ENCODE results near the gene SLC6A7.
A peak's percentile ranks its signal among the peaks of the same experiment; 100 is the strongest.

The SLC6A7 gene

DNA sequence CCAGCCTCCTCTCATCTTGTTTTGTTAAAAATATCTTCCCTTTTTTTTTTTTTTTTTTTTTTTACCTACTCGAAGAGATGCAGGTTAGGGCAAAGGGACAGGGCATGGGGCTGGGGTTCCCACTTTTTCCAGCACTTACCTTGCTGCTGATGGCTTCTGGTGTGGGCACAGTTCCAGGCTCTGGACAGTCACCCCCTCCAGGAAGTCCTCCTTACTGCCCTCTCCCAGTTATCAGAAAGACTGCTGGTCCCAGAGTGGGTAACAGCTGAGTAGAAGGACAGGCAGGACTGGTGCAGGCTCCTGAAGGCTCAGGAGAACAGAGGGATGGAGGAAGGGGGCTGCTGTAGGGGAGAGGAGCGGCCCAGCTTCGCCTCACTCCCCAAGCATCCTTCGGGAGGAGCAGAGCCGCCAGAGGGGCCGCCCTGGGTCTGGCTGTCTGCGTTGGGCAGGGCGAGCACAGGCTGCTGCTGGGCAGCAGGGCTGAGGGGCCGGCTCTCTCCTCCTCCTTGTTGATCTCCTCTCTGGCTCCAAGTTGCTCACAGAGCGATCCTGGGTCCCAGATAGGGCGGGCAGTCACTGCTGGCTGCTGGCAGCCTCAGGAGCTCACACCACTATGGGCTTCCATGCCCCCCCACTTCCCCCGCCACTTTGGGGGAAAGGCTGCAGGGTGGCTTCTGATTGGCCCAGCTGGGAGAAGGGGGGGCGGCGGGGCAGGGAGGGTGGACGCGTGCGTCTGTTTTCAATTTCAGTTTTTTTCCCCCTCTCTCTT lies 34.4 kb upstream of the SLC6A7 start, which contains the start of gene PDGFRB:
PDGFRB (minus strand) TSS at position 588 of the 769 bp plus-strand sequence. CDS start 18,798 bp downstream, outside the sequence.
- DNase-seq (ENCODE audit: low read depth in 2 of 2) = peak; percentile 28 to 33

DNA sequence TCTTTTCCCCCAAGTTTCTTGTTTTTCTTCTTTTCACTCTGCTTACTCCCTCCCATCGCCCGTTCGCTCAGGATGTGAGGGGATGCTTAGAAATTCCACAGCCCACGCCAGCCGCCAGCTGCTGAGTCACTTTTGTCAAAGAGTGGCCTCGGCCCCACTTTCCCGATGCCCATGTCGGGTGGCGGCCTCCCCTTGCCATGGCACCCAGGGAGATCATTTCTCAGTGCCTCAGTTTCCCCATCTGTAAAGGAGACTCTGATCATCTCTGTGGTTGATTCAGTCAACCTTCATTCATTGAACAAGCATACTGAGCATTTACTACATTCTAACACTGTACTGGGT lies 33.9 kb upstream of the SLC6A7 start:
- no peak for DNase-seq (ENCODE audit: low read depth in 2 of 2)

DNA sequence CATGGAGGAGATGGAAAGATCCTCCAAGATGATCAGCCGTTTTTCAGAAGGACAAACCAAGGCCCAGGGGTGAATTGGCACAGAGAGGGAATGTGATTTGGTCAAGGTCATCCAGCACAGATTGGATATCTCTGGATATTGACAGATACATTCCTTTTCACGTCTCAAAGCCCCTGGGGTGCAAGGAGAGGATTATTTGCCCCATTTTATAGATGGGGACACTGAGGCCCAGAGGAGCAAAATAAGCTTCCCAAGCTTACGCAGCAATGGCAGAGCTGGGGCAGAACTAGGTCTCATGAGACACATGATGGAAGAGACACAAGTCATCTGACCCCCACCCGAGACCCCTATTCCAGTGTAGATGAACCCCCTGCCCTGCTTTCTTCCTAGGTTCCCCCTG lies 33.3 kb upstream of the SLC6A7 start:
- no peak for DNase-seq (ENCODE audit: low read depth in 2 of 2)

DNA sequence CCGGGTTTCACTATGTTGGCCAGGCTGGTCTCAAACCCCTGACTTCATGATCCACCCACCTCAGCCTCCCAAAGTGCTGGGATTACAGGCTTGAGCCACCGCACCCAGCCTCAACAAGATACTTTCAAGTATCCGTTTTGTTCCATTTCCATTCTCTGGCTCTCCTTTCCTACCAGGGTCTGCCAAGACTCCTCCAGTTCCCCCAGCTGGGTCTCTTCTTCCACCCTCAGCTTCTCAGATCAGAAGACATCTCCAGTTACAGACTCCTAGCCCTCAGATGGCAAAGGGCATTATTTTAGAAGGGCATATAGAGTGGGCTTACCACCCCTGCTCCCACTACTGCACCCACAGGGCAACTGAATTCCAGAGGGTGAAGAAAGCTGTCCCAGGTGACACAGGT lies 32.7 kb upstream of the SLC6A7 start:
- no peak for DNase-seq (ENCODE audit: low read depth in 2 of 2)

DNA sequence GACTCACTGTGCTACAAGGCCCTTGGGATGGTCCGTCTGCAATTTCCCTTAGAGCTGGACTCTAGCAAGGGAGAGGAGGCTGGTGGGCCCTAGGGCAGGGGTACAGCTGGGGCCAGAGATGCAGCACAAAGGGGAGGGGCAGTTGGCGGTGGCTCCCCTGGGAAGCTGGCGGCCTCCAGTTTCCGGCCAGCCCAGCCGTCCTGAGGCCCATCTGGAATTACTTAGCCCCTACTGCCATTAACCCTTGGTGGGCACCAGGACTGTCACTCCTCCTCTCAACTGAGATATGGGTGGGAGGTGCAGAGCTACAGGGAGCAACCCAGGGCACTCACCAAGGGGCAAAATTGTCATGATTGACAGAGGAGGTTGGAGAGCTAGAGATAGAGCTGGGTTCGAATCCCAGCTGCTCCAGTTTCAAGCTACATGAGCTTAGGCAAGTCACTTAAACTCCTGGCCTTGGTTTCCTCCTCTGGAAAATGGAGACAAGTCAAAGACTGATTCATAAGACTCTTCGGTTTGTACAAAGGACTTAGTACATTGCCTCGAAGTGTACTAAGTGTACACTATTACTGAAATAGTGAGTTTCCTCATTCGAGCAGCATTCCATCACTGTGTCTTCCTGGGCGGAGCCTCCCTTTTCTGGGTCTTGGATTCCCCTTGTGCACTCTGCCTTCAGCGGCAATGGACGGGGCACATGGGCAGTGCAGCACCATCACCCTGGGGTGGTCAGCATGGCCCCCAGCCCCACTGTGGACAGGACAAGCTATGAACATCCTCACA lies 31.5 kb upstream of the SLC6A7 start:
- no peak for DNase-seq (ENCODE audit: low read depth in 2 of 2)

DNA sequence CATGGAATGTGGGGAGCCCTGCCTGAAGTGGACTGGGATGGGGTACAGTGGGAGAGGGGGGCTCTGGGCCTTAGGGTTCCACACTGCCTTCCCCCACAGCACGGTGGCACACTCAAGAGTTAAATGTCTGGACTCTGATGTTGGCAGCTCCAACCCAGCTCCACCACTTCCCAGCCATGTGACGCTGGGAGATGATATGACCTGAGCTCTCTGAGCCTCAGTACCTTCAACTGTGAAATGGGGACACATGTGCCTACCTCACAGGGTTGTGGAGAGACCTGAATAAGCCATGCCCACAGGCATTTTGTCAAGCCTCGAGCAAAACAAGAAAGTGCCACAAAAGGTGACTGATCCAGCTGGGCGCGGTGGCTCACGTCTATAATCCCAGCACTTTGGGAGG lies 30.8 kb upstream of the SLC6A7 start:
- DNase-seq (ENCODE audit: low read depth in 2 of 2) = no peak

DNA sequence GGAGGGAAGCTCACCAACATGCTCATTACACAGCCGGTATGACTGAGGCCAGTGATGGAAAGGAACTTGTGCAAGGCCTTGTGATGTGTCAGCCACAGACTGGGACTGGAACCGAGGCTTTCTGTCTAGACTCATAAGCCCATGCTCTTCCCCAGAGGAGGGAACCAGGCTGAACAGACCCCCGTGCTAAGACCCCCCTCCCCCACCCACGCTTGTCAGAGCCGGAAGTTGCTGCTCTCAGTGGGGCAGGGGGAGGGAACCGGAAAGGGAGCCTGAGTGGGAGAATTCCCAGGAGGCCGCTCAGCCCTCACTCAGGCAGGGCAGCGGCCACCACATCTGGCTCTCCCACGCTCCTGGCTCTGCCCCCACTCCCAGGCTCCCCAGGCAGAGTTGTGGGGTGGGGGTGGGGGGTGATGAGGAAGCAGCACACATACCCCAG lies 30.1 kb upstream of the SLC6A7 start:
- no peak for DNase-seq (ENCODE audit: low read depth in 2 of 2)

DNA sequence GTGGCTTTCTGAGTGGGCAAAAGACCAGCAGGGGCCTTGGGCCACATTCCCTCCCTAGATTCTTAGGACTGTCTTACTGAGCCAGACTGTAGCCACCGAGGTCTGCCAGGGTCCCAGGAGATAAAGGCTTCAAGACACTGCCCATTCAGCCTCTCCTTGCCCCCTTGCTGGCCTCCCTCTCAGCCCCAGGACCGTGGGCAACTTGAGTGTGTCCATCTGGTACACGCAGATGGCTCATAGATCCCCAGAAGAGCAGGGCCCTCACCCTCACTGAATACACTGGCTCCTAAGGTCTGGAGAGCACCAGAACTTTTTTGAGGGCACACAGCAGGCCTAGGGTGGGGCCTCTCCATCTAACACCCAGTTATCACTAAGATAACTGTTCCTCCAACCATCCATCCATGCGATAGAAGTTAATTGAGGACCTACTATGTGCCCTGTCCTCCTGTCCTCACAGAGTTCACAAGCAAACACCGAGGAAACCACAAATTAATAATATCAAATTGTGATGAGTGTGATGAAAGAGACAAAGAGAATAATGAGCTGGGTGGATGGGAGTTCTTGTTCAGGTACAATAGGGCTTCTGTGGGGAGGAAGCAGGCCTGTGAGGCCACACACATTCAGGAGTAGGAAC lies 29.3 kb upstream of the SLC6A7 start:
- no peak for DNase-seq (ENCODE audit: low read depth in 2 of 2)

DNA sequence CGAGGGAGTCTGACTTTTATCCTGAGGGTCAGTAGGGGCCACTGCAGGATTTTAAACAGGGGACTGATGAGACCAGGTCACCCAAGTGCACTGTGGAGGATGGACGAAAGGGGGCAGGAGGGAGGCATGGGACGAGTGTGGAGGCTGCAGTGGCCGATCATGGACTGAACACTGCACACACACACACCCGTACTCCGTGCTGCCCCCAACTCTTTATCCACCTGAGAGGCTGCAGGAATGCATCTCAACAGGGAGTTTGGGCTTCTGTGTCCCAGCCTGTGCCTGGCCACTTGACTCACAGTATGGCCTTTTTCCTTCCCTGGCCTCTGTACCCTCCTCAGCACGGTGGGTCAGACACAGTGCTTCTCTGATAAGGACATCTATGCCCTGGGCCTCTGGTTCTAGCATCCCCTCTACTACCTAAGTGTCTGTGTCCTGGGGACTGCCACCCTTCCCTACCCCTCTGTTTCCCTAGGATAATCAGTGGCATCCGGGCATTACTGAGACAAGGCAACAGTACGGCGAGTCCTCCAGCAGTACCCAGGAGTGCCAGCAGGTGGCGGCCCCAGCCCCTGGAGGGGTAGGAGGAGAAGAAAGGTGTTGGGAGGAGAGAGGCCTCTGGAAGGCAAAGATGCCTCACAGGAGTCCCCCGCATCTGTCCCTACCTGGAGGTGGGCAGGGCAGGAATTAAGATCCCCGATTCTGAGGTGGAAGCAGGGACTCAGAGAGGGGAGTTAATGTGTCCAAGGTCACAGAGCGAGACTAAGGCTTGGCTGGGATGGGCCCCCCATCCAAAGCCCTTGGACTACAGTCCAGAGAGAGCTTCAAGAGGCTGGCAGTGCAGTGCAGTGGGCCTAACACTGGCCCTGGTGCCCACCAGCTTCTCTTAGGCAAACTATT lies 28.4 kb upstream of the SLC6A7 start:
- DNase-seq (ENCODE audit: low read depth in 2 of 2) = peak; percentile 72 to 79

DNA sequence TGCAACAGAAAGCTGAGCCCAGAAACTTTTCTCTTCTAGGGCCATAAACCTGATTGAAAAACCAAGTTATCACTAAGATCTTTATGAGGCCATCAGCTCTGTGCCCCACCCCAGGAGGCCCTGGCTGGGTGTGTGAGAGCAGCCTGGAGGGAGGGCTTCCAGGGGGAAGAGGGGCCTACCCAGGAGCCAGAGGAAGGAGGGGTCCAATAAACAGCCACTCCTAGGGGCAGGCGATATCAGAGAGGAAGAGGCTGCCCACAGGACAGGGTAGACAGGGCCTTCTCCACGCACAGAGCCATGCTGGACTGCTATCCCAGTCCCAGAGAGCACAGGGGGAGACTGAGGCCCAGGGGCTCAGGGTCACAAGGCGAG lies 27.7 kb upstream of the SLC6A7 start:
- no peak for DNase-seq (ENCODE audit: low read depth in 2 of 2)

DNA sequence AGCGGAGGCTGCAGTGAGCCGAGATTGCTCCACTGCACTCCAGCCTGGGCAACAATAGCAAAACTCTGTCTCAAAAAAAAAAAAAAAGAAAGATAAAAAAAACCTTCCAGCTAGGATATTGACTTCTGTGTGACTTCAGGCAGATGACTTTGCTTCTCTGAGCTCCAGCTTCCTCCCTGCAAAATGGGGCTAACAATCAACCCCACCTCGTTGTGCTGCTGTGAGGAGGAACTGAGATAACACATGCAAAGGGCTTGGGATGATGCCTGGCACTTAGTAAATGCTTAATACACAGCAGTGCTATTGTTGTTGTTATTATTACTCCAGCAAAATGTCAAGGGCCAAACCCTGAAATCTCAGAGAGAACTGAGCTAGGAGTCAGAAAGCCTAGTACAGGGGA lies 26.8 kb upstream of the SLC6A7 start:
- DNase-seq (ENCODE audit: low read depth in 2 of 2) = no peak

DNA sequence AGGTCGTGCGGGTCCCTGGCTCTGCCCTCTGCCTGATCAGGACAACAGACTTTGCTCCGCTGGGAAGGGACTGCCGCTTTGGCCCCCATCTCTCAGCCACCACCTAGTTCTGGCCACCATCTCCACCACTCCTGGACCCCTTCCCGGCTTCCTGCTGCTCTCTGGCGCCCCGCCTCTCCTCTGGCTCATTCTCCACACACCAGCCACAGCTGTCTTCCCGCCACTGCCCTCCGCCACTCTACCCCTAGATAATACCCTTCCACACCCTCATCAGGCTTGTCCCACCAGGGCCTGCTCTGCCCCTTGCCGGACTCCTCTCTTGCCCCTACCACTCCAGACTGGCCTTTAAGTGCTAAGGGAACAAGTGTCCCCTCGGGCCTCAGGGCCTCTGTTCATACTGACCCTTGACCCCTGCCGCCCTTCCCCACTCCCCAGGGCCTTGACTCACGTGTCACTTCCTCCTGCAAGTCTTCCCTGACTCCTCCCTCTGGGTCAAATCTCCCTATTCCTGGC lies 26.3 kb upstream of the SLC6A7 start:
- DNase-seq (ENCODE audit: low read depth in 2 of 2) = no peak

DNA sequence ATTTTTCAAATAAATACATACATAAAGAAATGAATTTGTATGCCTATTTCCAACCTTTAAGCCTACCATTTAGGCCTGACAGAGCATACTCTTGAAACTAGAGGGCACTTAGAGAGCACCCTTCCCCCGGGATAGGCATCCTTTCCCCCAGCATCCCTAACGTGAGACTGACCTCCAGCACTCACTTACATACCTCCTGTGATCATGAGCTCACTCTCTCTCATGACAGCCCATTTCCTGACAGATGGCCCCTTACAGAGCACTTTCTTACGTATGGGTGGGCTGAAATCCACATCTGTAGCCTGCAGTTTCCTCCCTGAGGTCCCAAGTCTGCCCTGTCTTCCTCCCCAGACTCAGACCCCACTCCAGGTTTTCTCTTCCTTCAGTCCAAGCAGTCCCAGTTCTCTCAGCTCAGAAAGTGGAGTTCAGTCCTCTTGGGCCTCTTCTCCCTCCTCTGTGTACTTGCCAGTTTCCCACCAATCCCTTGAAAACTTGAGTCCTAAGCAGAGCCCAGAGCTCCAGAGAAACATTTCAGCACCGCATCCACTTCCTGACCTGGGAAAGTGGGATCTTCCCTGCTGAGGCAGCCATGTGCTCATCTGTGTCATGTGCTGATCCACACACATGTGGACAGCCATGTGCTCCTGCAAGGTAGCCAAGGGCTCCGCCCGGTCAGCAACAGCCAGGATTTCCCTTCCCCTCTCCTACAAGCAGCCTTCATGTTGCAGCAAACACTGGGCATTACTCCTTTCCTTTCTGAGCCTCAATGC lies 25.5 kb upstream of the SLC6A7 start:
- DNase-seq (ENCODE audit: low read depth in 2 of 2) = no peak

DNA sequence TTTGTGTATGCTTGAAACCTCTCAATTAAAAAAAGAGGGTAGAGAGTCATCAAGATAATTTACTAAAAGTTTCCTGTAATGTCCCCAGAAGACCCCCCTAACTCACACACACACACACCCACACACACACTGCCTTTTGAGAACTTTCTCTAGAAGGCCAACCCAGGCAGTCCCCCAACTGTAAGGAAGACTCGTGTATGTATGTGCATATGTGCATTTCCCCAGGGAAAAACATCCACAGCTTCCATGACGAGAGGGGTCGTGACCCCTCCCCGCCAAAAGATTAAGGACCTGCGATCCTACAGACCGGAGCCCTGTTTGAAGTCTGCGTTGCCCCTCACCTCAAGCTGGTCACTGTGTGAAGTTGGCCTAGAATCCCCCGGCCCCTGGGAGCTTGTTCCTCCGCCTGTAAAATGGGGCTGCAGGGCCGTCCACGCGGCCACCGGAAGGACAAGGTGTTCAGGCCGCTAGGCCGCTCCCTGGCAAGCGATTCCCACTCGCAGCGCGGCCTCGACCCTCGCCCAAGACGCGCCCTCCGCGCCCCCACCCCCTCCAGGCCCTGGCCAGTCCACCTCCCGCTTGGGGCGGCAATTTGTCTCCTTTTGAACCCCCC lies 23.7 kb upstream of the SLC6A7 start:
- DNase-seq (ENCODE audit: low read depth in 2 of 2) = no peak

DNA sequence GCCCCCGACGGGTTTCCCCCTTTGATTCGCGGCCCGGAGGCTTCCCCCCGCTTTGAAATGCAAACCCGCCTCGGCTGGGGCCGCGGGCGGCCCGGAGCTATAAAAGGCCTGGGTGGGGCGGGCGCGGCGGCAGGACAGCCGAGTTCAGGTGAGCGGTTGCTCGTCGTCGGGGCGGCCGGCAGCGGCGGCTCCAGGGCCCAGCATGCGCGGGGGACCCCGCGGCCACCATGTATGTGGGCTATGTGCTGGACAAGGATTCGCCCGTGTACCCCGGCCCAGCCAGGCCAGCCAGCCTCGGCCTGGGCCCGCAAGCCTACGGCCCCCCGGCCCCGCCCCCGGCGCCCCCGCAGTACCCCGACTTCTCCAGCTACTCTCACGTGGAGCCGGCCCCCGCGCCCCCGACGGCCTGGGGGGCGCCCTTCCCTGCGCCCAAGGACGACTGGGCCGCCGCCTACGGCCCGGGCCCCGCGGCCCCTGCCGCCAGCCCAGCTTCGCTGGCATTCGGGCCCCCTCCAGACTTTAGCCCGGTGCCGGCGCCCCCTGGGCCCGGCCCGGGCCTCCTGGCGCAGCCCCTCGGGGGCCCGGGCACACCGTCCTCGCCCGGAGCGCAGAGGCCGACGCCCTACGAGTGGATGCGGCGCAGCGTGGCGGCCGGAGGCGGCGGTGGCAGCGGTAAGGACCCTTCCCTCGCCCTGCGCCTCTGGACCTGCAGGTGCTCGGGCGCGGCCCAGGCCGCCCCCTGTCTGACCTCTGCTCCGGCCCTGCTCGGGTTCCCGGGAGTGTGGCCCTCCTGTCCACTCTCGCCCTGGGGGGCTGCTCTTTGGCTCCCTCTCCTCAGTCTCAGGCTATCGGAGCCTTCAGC lies 23.0 kb upstream of the SLC6A7 start, which contains the start of gene CDX1:
CDX1 (plus strand) TSS at position 129 of the 862 bp plus-strand sequence; CDS start at position 228, 99 bp downstream.
- DNase-seq (ENCODE audit: low read depth in 2 of 2) = no peak

DNA sequence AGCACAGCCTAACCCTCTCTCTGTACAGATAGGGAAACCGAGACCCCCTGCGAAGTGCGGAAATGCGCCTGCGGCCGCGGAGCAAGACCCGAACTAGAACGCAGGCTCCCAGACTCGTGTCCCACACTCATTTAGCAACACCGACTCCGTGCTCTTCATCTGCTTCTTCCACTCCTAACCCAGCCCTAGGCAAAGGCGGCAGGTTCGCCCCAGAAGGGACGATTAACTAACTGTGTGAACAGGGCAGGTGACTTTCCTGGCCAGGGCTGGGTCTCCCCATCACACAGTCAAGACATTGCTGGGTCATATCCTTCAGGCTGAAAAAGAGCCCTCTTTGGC lies 22.4 kb upstream of the SLC6A7 start:
- DNase-seq (ENCODE audit: low read depth in 2 of 2) = no peak

DNA sequence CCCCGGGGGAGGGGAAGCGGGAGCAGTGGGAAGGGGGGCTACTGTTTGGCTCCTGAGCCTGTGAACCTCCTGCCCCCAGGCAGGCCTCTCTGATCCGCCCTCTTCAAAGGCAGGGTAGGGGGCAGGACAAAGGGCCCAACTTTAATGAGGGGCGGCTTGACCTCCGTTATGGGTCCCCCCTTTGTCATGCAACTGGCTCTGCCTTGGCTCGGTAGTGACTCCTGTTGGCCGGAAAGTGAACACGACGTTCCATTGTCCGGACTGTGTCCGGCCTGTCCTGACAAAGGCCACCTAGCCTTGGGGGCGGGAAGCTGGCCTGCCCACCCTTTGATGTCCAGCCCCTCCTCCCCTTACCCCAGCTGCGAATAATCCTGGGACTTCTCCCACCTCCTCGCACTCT lies 22.0 kb upstream of the SLC6A7 start:
- DNase-seq (ENCODE audit: low read depth in 2 of 2) = no peak

DNA sequence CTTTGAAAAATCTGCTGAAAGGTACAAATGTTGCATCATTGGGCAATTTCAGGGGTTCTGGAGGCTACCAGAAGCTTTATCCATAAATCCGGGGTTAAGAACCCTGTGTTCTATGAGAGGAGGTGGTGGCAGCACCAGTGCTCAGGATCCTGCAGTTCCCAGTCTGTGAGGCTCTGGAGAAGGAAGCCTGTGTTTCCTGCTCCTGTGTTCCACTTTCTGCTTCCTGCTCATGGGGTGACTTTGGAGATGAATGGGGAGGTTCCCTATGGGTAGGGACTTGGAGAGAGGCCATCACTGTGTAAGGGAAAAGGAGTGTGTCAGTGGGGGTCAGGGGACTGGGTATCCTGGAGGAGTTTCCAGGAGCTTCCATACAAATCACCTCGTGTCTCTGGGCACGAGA lies 21.0 kb upstream of the SLC6A7 start:
- no peak for DNase-seq (ENCODE audit: low read depth in 2 of 2)

DNA sequence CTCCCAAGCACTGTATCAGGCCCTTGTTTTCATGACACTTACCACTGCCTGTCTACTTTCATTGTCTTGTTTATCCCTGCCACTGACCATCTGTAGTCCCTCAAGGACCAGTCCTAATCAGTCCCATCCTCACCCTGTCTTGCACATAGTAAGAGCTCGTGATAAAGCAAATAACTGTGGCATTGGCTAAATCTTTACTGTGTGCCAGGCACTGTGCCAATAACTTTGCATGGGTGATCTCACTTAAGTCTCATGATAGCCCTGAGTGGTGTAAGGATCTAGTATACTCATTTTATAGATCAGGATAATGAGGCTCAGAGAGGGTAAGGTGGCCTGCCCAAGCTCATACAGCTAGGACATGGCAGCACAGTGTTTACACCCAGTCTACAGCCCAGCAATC lies 17.7 kb upstream of the SLC6A7 start:
- no peak for DNase-seq (ENCODE audit: low read depth in 2 of 2)
